Panc1 (cell line): ENCODE measurements around the gene TCAF1. TPM values are rescaled to one million over a fixed set of nuclear protein-coding genes. Genes with fewer than 3 reads are reported as not detected.
"Not testable (repeated sequence)": the region's sequence is repeated elsewhere in the genome, so short reads cannot be mapped to it uniquely, and the experiment has no call there.

Source experiments
- ATAC-seq: fragments of 200-7000 bp; cut with Tn5 transposase; 2 replicates; pipeline ENCODE4 v1.9.1; 2020; ENCODE audit warnings: mild to moderate bottlenecking, moderate library complexity
- BruUV-seq: library from RNA; stranded (reverse); fragments of 400-500 nt; replicated peaks from 2 replicates; lab custom pipeline; 2021; lab: Mats Ljungman, UMichigan
- CTCF ChIA-PET: fragments of 300-600 bp; sonication (Branson Sonifier 250); formaldehyde crosslinking; loops from one replicate; lab custom pipeline; 2022; ENCODE audit warnings: antibody characterized with exemption; lab: Charles Lee
- POLR2A ChIA-PET: fragments of 300-600 bp; sonication (Branson Sonifier 250); formaldehyde crosslinking; loops from one replicate; lab custom pipeline; 2022; ENCODE audit warnings: antibody characterized with exemption; lab: Charles Lee
- DNase-seq: peaks from one replicate; pipeline ENCODE4 v3.0.0-alpha.2; 2010; ENCODE audit warnings: low read depth, low spot score
- H3K27ac ChIP-seq: 2 replicates; pipeline ENCODE4 v1.5.1; 2011; ENCODE audit warnings: mild to moderate bottlenecking, low read length, inconsistent platforms
- H3K27me3 ChIP-seq: fragments of 200-500 bp; sonication (Bioruptor generic); 2 replicates; pipeline ENCODE4 v1.6.0; 2014; ENCODE audit warnings: low read length, inconsistent platforms; ENCODE audit not compliant: control insufficient read depth, insufficient read depth
- H3K36me3 ChIP-seq: fragments of 200-500 bp; sonication (Bioruptor generic); 2 replicates; pipeline ENCODE4 v1.5.1; 2014; ENCODE audit warnings: inconsistent platforms, mild to moderate bottlenecking, low read length, moderate library complexity; ENCODE audit not compliant: control insufficient read depth, insufficient read depth
- H3K4me1 ChIP-seq: 2 replicates; pipeline ENCODE4 v1.5.1; 2011; ENCODE audit warnings: inconsistent platforms, mild to moderate bottlenecking, low read length, moderate library complexity; ENCODE audit not compliant: control insufficient read depth, insufficient read depth
- H3K4me3 ChIP-seq, 2 experiments: 2 replicates each; pipeline ENCODE4 v1.5.1; 2011 to 2012; ENCODE audit warnings: low read depth in 2 of 2, low read length in 2 of 2, mild to moderate bottlenecking in 2 of 2, inconsistent platforms in 1 of 2, moderate library complexity in 1 of 2
- H3K9me3 ChIP-seq: fragments of 200-500 bp; sonication (Bioruptor generic); 2 replicates; pipeline ENCODE4 v1.5.1; 2014; ENCODE audit warnings: low read depth, mild to moderate bottlenecking, inconsistent platforms, low read length, moderate library complexity; ENCODE audit not compliant: control insufficient read depth, insufficient read depth
- POLR2AphosphoS5 ChIP-seq: IDR thresholded peaks from 2 replicates; pipeline ENCODE4 v1.6.1; 2012; ENCODE audit warnings: mild to moderate bottlenecking, low read depth, low read length, moderate library complexity
- SIN3A ChIP-seq: IDR thresholded peaks from 2 replicates; pipeline ENCODE4 v1.6.1; 2012; ENCODE audit warnings: low read depth, mild to moderate bottlenecking, low read length, moderate library complexity, borderline replicate concordance; ENCODE audit not compliant: insufficient read depth
- TCF7L2 ChIP-seq: IDR thresholded peaks from 2 replicates; pipeline ENCODE4 v1.6.1; 2011; ENCODE audit warnings: mild to moderate bottlenecking, low read depth, low read length, inconsistent platforms
- in situ Hi-C: cut with HindIII; loops from 2 replicates; pipeline ENCODE4 v1.10.0; 2016; ENCODE audit warnings: low sequenced_read_pairs, low pct_unique_long_range_greater_than_20kb
- intact Hi-C: fragments of 100-400 bp; cut with micrococcal nuclease; formaldehyde crosslinking; loops from one replicate; pipeline ENCODE4 v1.10.0; 2022; ENCODE audit not compliant: unreplicated experiment
- total RNA-seq: library from RNA; stranded (reverse); gene quantifications from one replicate; pipeline ENCODE4 v1.2.1, GENCODE V29; 2021; ENCODE audit not compliant: unreplicated experiment
- TF ChIP-seq, protein P1 (sequence below), 2 experiments: IDR thresholded peaks; 2 replicates each; pipeline ENCODE4 v1.6.1; 2011 to 2012; ENCODE audit warnings: low read depth in 2 of 2, control low read depth in 1 of 2, low read length in 1 of 2, mild to moderate bottlenecking in 1 of 2, moderate library complexity in 1 of 2; ENCODE audit not compliant: insufficient read depth in 1 of 2
- TF ChIP-seq, protein P2 (sequence below): fragments of 450-650 bp; IDR thresholded peaks from 2 replicates; pipeline ENCODE4 v1.5.1; 2017; ENCODE audit warnings: mild to moderate bottlenecking

Gene TCAF1
- total RNA-seq, 1 experiment from 2014 or later, result 35.2 TPM

DNA sequence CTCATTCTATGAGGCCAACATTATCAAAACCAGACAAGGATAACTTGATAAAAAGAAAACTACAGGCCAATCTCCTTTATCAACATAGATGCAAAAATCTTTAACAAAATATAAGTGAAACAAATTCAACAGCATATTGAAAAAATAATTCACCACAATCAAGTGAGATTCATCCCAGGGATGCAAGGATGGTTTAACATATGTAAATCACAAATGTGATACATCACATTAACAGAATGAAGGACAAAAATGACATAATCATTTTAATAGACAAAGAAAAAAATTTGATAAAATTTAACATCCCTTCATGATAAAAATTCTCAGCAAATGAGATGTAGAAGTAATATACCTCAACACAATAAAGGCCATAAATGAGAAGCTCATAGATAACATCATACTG, 53.8 kb downstream of the TCAF1 start:
- Histone ChIP-seq H3K36me3 (no peaks in the 10 kb centered on the region), H3K4me3 (no peak overlapping the region), H3K9me3 (no peaks in the 10 kb centered on the region), H3K4me1 (no peaks in the 10 kb centered on the region), H3K27me3 (no peaks in the 10 kb centered on the region), H3K27ac (no peak overlapping the region)
- ChIA-PET CTCF (no interaction called here), POLR2A (no interaction called here)
- no peak for DNase-seq
- TF ChIP-seq TCF7L2, result no peak
- TF ChIP-seq, protein P1, sequence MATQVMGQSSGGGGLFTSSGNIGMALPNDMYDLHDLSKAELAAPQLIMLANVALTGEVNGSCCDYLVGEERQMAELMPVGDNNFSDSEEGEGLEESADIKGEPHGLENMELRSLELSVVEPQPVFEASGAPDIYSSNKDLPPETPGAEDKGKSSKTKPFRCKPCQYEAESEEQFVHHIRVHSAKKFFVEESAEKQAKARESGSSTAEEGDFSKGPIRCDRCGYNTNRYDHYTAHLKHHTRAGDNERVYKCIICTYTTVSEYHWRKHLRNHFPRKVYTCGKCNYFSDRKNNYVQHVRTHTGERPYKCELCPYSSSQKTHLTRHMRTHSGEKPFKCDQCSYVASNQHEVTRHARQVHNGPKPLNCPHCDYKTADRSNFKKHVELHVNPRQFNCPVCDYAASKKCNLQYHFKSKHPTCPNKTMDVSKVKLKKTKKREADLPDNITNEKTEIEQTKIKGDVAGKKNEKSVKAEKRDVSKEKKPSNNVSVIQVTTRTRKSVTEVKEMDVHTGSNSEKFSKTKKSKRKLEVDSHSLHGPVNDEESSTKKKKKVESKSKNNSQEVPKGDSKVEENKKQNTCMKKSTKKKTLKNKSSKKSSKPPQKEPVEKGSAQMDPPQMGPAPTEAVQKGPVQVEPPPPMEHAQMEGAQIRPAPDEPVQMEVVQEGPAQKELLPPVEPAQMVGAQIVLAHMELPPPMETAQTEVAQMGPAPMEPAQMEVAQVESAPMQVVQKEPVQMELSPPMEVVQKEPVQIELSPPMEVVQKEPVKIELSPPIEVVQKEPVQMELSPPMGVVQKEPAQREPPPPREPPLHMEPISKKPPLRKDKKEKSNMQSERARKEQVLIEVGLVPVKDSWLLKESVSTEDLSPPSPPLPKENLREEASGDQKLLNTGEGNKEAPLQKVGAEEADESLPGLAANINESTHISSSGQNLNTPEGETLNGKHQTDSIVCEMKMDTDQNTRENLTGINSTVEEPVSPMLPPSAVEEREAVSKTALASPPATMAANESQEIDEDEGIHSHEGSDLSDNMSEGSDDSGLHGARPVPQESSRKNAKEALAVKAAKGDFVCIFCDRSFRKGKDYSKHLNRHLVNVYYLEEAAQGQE (IDR thresholded peaks at IDR 0.05; ENCODE audit: insufficient read depth in 1 of 2, low read depth in 2 of 2, low read length in 1 of 2), result no peak
- TF ChIP-seq, protein P2, sequence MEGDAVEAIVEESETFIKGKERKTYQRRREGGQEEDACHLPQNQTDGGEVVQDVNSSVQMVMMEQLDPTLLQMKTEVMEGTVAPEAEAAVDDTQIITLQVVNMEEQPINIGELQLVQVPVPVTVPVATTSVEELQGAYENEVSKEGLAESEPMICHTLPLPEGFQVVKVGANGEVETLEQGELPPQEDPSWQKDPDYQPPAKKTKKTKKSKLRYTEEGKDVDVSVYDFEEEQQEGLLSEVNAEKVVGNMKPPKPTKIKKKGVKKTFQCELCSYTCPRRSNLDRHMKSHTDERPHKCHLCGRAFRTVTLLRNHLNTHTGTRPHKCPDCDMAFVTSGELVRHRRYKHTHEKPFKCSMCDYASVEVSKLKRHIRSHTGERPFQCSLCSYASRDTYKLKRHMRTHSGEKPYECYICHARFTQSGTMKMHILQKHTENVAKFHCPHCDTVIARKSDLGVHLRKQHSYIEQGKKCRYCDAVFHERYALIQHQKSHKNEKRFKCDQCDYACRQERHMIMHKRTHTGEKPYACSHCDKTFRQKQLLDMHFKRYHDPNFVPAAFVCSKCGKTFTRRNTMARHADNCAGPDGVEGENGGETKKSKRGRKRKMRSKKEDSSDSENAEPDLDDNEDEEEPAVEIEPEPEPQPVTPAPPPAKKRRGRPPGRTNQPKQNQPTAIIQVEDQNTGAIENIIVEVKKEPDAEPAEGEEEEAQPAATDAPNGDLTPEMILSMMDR, result no peak
- no peak for TF ChIP-seq POLR2AphosphoS5
- no peak for TF ChIP-seq SIN3A
- no TSS peak for BruUV-seq
- intact Hi-C loops (no loop called here), in situ Hi-C loops (no loop called here)
- no peak for ATAC-seq

DNA sequence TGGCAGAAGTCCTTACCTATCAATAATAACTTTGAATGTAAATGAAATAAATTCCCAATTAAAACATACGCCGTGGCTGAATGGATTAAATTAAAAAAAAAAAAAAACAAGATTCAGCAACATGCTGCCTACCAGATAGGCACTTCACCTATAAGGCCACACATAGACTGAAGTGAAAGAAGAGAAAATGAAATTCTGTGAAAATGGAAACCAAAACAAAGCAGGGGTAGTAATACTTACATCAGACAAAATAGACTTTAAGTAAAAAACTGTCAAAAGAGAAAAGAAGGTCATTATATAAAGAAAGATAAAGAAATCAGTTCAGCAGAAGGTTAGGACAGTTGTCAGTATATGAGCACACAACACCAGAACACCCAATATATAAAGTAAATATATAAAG, 55.3 kb downstream of the TCAF1 start:
- in situ Hi-C loops, result no loop called here
- TF ChIP-seq SIN3A (no peak), POLR2AphosphoS5 (no peak), TCF7L2 (no peak)
- TF ChIP-seq, protein P2, result no peak
- TF ChIP-seq, protein P1 (IDR thresholded peaks at IDR 0.05; ENCODE audit: insufficient read depth in 1 of 2, low read depth in 2 of 2, low read length in 1 of 2), result no peak

DNA sequence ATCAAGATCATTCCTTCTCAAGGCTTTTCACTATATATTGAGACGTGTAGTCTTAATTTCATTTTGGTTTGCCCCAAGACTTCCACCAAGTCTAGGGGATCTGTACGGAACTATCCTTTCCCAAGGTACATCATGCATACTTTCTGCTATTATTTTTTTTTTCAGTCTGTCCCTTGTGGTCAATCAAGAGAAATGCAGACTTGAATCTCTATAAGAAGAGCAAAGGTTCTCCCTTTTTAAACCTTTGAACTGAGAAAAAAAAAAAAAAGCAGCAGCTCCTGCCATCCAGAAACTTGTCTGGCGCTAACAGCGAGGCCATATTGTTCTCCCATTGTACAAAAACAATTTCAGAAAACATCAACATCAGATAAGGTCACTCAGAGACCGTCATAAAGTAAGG, 60.3 kb downstream of the TCAF1 start:
- H3K36me3 ChIP-seq, intact Hi-C loops, H3K4me1 ChIP-seq, POLR2A ChIA-PET, H3K27me3 ChIP-seq, ATAC-seq, H3K27ac ChIP-seq, in situ Hi-C loops, H3K9me3 ChIP-seq, DNase-seq, BruUV-seq, CTCF ChIA-PET, H3K4me3 ChIP-seq: not testable (repeated sequence)

More for the DNA sequence above, 55.3 kb downstream of the TCAF1 start:
- no peaks in the 10 kb centered on the region for H3K36me3 ChIP-seq
- no peak overlapping the region for H3K4me3 ChIP-seq
- ATAC-seq, result no peak
- DNase-seq, result no peak
- no peaks in the 10 kb centered on the region for H3K27me3 ChIP-seq
- H3K4me1 ChIP-seq, result no peaks in the 10 kb centered on the region
- no peaks in the 10 kb centered on the region for H3K9me3 ChIP-seq
- ChIA-PET POLR2A (no interaction called here), CTCF (no interaction called here)
- no peak overlapping the region for H3K27ac ChIP-seq
- BruUV-seq, result no TSS peak
- intact Hi-C loops, result no loop called here

DNA sequence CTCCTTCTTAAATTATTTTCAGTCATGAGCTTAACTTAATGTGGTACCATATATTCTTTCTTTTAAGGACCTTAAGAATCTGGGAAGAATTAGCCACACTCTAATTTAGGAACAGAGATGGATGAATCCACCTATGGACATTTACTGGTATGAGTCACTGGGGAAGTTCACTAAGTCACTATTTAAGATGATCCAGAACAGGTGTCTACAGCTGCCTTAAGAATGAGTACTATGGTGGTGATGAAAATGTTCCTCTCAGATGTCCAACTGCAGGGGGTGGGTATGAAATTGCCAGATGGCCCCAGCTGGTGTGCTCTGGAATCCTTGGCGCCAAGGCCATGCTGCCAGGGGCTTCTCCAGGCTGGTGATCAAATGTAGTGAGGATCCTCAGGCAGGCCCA, 61.9 kb downstream of the TCAF1 start:
- H3K36me3 ChIP-seq, CTCF ChIA-PET, H3K9me3 ChIP-seq, H3K4me3 ChIP-seq, H3K27me3 ChIP-seq, POLR2A ChIA-PET, in situ Hi-C loops, DNase-seq, BruUV-seq, H3K4me1 ChIP-seq, H3K27ac ChIP-seq, ATAC-seq, intact Hi-C loops: not testable (repeated sequence)
